ENCODE data around the gene SRSF6.
A peak's percentile ranks its signal among the peaks of the same experiment; 100 is the strongest.
"Not testable (repeated sequence)": the region's sequence is repeated elsewhere in the genome, so short reads cannot be mapped to it uniquely, and the experiment has no call there.

SRSF6 gene

GRCh38 chr20:43457640-43458421 is at the start of gene SRSF6:
Gene SRSF6, plus strand, starts transcription at chr20:43457896. Its CDS starts 138 bp downstream, at chr20:43458034.
- peak; percentile 94 for DNase-seq (ENCODE audit: low spot score)

GRCh38 chr20:43408848-43409576 is 48.7 kb upstream of the SRSF6 start:
- DNase-seq (ENCODE audit: low spot score): no peak

GRCh38 chr20:43409577-43409913 is 48.2 kb upstream of the SRSF6 start:
- no peak for DNase-seq (ENCODE audit: low spot score)

GRCh38 chr20:43415661-43416430 is 41.9 kb upstream of the SRSF6 start:
- no peak for DNase-seq (ENCODE audit: low spot score)

- no peak for DNase-seq (ENCODE audit: low spot score)
These were observed 41.0 kb upstream of the SRSF6 start for GRCh38 chr20:43416591-43417228.

GRCh38 chr20:43420192-43420591 is 37.5 kb upstream of the SRSF6 start:
- DNase-seq (ENCODE audit: low spot score): no peak

- DNase-seq (ENCODE audit: low spot score): not testable (repeated sequence)
These were observed 36.8 kb upstream of the SRSF6 start for GRCh38 chr20:43420913-43421312.

- no peak for DNase-seq (ENCODE audit: low spot score)
These were observed 31.5 kb upstream of the SRSF6 start for GRCh38 chr20:43426172-43426571.

GRCh38 chr20:43430265-43431133 is 27.2 kb upstream of the SRSF6 start:
- no peak for DNase-seq (ENCODE audit: low spot score)

- no peak for DNase-seq (ENCODE audit: low spot score)
These were observed 26.6 kb upstream of the SRSF6 start for GRCh38 chr20:43431134-43431519.

GRCh38 chr20:43432498-43432897 is 25.2 kb upstream of the SRSF6 start:
- DNase-seq (ENCODE audit: low spot score): no peak

GRCh38 chr20:43433250-43433854 is 24.3 kb upstream of the SRSF6 start:
- DNase-seq (ENCODE audit: low spot score): no peak

GRCh38 chr20:43434565-43434964 is 23.1 kb upstream of the SRSF6 start:
- no peak for DNase-seq (ENCODE audit: low spot score)

GRCh38 chr20:43438578-43439316 is 18.9 kb upstream of the SRSF6 start:
- DNase-seq (ENCODE audit: low spot score): no peak

- no peak for DNase-seq (ENCODE audit: low spot score)
These were observed 17.2 kb upstream of the SRSF6 start for GRCh38 chr20:43440531-43440930.

GRCh38 chr20:43442282-43442880 is 15.3 kb upstream of the SRSF6 start:
- DNase-seq (ENCODE audit: low spot score): no peak

- no peak for DNase-seq (ENCODE audit: low spot score)
These were observed 13.6 kb upstream of the SRSF6 start for GRCh38 chr20:43444107-43444506.

- DNase-seq (ENCODE audit: low spot score): no peak
These were observed 11.3 kb upstream of the SRSF6 start for GRCh38 chr20:43446361-43446879.

- not testable (repeated sequence) for DNase-seq (ENCODE audit: low spot score)
These were observed 9.3 kb upstream of the SRSF6 start for GRCh38 chr20:43448431-43448747.
